ENCODE results near the gene SLC6A11. TPM values are rescaled to one million over a fixed set of nuclear protein-coding genes. Genes with fewer than 3 reads are reported as not detected.

The SLC6A11 gene
- polyA plus RNA-seq, 1 experiment: not detected

DNA sequence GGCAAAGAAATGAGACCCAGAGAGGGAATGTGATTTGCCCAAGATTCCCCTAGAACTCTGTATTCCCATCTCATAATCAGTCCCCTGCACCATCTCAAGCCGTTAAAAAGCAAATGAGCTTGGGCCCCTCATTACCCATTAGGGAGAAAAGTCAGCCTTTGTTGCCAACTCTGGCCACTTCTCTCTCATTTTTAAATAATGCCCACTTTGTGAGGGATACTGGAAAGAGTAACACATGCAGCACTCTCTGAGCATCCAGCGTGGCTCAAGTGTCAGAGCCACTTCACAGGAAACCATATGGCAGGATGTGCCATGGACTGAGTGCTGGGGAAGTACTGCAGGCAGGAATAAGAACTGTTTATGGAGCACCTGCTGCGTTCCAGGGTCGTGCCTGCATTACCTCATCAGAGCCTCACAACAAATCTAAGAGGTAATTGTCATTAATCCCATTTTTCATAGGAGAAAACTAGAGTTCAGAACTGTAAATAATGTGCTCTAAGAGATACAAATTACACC lies 126.7 kb downstream of the SLC6A11 start:
- no peaks in the 10 kb centered on the region for H3K36me3 ChIP-seq (ENCODE audit: control insufficient read depth, insufficient read depth, low read length)
- TF ChIP-seq, protein P1, sequence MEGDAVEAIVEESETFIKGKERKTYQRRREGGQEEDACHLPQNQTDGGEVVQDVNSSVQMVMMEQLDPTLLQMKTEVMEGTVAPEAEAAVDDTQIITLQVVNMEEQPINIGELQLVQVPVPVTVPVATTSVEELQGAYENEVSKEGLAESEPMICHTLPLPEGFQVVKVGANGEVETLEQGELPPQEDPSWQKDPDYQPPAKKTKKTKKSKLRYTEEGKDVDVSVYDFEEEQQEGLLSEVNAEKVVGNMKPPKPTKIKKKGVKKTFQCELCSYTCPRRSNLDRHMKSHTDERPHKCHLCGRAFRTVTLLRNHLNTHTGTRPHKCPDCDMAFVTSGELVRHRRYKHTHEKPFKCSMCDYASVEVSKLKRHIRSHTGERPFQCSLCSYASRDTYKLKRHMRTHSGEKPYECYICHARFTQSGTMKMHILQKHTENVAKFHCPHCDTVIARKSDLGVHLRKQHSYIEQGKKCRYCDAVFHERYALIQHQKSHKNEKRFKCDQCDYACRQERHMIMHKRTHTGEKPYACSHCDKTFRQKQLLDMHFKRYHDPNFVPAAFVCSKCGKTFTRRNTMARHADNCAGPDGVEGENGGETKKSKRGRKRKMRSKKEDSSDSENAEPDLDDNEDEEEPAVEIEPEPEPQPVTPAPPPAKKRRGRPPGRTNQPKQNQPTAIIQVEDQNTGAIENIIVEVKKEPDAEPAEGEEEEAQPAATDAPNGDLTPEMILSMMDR (IDR thresholded peaks at IDR 0.05; ENCODE audit: insufficient read depth, low read depth, low read length): no peak
- ChIA-PET POLR2A (no interaction called here), CTCF (interaction anchor here (0.7 to 4.0 kb wide), 3 partner anchors 32 to 1030 kb away, joined by 3 to 18 read pairs (median 3); no protein-coding TSS in a partner anchor)
- DNase-seq (ENCODE audit: low read depth): no peak
- no peaks in the 10 kb centered on the region; the same call in 1 of the 2 replicates for H3K27me3 ChIP-seq (ENCODE audit: control insufficient read depth, insufficient read depth, low read length)
- H3K4me3 ChIP-seq (ENCODE audit: low read depth, low read length): no peak overlapping the region

DNA sequence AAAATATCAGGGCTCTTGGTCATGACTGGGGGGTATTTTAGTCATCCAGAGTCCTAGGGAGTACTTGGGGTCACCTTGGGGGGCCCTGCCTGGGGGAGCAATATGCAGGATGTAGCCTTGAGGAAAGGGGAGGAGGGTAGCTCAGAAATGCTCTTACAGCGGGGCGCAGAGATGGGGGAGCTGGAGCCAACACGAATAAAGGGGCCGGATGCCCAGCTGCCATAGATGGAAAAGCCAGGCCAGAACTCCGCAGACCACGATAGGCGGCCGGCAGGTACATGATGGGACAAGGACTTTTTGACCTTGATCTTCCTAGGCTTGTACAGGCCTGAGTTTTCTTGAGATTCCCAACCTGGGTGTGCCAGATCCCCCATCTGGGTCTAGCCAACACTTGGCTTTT lies 128.8 kb downstream of the SLC6A11 start:
- TF ChIP-seq, protein P1 (IDR thresholded peaks at IDR 0.05; ENCODE audit: insufficient read depth, low read depth, low read length): no peak
- POLR2A ChIA-PET: no interaction called here
- Histone ChIP-seq H3K36me3 (ENCODE audit: control insufficient read depth, insufficient read depth, low read length) (no peaks in the 10 kb centered on the region), H3K27me3 (ENCODE audit: control insufficient read depth, insufficient read depth, low read length) (no peaks in the 10 kb centered on the region; the same call in none of the 2 replicates), H3K4me3 (ENCODE audit: low read depth, low read length) (no peak overlapping the region)
- no peak for DNase-seq (ENCODE audit: low read depth)
- CTCF ChIA-PET: interaction anchor here (0.7 to 4.0 kb wide), 18 partner anchors 8 to 115 kb away, joined by 3 to 72 read pairs (median 4); no protein-coding TSS in a partner anchor

DNA sequence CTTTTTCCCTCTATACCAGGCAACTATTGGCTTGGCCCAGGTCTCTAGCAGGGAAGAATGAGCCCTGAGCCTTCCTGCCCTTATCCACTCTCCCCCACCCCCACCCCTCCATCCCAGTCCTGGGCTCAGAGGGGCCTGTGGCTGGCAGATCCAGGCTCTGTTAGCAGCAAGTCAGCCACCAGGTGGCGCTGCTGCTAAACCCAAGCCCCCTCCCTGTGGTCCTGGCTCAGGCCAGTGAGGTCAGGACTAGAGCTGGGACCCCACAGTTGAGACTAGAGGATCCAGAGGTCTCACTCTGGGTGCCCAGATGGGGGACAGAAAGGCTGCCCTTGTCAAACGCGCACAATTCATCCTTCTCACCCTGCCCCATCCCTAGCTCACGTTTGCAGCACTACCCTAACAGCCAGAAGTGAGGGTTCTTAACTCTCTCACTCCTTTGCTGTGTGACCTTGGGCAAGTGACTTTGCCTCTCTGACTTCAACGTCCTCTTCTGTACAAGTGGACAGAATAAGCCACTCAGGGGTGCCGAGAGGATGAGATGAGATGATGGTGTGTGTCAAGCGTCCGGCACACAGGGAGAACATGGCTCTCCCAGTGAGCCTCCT lies 129.8 kb downstream of the SLC6A11 start:
- ChIA-PET POLR2A (no interaction called here), CTCF (interaction anchor here (0.7 to 4.0 kb wide), 21 partner anchors 9 to 389 kb away, joined by 3 to 72 read pairs (median 3); no protein-coding TSS in a partner anchor)
- Histone ChIP-seq H3K36me3 (ENCODE audit: control insufficient read depth, insufficient read depth, low read length) (no peaks in the 10 kb centered on the region), H3K4me3 (ENCODE audit: low read depth, low read length) (no peak overlapping the region), H3K27me3 (ENCODE audit: control insufficient read depth, insufficient read depth, low read length) (no peaks in the 10 kb centered on the region; the same call in none of the 2 replicates)
- TF ChIP-seq, protein P1 (IDR thresholded peaks at IDR 0.05; ENCODE audit: insufficient read depth, low read depth, low read length): peak; percentile 79
- DNase-seq (ENCODE audit: low read depth): no peak

DNA sequence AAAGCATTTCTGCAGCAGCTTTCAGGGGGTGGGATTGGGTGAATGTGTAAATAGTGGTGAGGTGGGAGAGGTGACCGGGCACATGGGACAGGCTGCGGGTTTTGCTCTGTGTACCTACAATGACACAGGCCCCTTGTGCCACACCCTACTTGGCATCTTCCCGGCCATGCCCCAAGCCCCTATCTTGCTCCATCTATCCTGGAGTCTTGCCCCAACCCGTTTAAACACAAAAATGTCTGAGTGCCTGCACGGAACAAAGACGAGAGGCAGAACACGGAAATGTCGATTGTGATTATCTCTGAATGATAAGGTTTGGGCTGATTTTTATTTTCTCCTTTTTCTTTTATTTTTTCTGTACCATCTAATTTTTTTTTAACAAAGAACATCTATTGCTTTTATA lies 130.5 kb downstream of the SLC6A11 start:
- TF ChIP-seq, protein P1 (IDR thresholded peaks at IDR 0.05; ENCODE audit: insufficient read depth, low read depth, low read length): no peak
- ChIA-PET CTCF (interaction anchor here (0.7 to 4.0 kb wide), 11 partner anchors 8 to 389 kb away, joined by 3 to 72 read pairs (median 5); no protein-coding TSS in a partner anchor), POLR2A (no interaction called here)
- DNase-seq (ENCODE audit: low read depth): no peak
- Histone ChIP-seq H3K4me3 (ENCODE audit: low read depth, low read length) (no peak overlapping the region), H3K36me3 (ENCODE audit: control insufficient read depth, insufficient read depth, low read length) (no peaks in the 10 kb centered on the region), H3K27me3 (ENCODE audit: control insufficient read depth, insufficient read depth, low read length) (no peaks in the 10 kb centered on the region; the same call in none of the 2 replicates)

DNA sequence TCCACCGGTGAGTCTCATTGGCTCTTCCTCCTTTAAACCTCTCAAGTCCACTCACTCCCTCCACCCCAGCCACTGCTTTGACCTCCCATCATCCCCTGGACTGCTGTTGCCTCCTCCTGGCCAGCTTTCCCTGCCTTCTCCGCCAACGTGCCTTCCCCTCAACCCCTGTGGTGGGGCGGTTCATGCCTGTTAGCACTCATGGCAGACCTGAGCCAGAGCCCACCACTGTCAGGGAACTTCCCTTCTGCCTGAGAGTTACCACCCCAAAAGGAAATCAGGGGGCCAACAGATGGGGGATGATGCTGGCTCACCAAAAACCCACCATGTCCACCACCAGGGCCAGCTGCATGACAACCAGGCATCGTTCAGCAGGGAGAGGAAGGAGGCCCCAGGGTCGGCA lies 132.3 kb downstream of the SLC6A11 start:
- Histone ChIP-seq H3K27me3 (ENCODE audit: control insufficient read depth, insufficient read depth, low read length) (no peaks in the 10 kb centered on the region; the same call in none of the 2 replicates), H3K36me3 (ENCODE audit: control insufficient read depth, insufficient read depth, low read length) (no peaks in the 10 kb centered on the region), H3K4me3 (ENCODE audit: low read depth, low read length) (no peak overlapping the region)
- ChIA-PET POLR2A (no interaction called here), CTCF (interaction anchor here (3.6 kb wide), 1 partner anchor 112 kb away, joined by 36 read pairs; no protein-coding TSS in a partner anchor)
- TF ChIP-seq, protein P1 (IDR thresholded peaks at IDR 0.05; ENCODE audit: insufficient read depth, low read depth, low read length): no peak
- DNase-seq (ENCODE audit: low read depth): no peak

Data from BJ (cell line).